C4-2B (cell line): ENCODE measurements around the gene GRM7.

Experiments used
- H3K27ac ChIP-seq: fragments of 450-650 bp; 2 replicates; pipeline ENCODE4 v1.5.1; 2017
- CTCF ChIP-seq: fragments of 450-650 bp; conservative IDR thresholded peaks from 2 replicates; pipeline ENCODE4 v1.5.1; 2017; ENCODE audit warnings: mild to moderate bottlenecking
- ZFX ChIP-seq: fragments of 450-650 bp; IDR thresholded peaks from 2 replicates; pipeline ENCODE4 v1.6.1; 2017

The GRM7 gene

GRCh38 chr3:6860149-6860953, 564 bp upstream of the GRM7 start:
- TF ChIP-seq ZFX, result no peak
- no peak for TF ChIP-seq CTCF
- no peak overlapping the region for H3K27ac ChIP-seq

DNA sequence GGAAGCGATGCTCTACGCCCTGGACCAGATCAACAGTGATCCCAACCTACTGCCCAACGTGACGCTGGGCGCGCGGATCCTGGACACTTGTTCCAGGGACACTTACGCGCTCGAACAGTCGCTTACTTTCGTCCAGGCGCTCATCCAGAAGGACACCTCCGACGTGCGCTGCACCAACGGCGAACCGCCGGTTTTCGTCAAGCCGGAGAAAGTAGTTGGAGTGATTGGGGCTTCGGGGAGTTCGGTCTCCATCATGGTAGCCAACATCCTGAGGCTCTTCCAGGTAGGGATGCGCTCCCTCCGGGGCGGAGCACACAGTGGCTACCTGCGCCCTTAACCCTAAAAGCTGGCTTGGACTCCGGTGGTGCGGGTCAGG, 698 bp downstream of the GRM7 start:
- no peak overlapping the region for H3K27ac ChIP-seq
- TF ChIP-seq CTCF, result no peak
- TF ChIP-seq ZFX, result no peak

DNA sequence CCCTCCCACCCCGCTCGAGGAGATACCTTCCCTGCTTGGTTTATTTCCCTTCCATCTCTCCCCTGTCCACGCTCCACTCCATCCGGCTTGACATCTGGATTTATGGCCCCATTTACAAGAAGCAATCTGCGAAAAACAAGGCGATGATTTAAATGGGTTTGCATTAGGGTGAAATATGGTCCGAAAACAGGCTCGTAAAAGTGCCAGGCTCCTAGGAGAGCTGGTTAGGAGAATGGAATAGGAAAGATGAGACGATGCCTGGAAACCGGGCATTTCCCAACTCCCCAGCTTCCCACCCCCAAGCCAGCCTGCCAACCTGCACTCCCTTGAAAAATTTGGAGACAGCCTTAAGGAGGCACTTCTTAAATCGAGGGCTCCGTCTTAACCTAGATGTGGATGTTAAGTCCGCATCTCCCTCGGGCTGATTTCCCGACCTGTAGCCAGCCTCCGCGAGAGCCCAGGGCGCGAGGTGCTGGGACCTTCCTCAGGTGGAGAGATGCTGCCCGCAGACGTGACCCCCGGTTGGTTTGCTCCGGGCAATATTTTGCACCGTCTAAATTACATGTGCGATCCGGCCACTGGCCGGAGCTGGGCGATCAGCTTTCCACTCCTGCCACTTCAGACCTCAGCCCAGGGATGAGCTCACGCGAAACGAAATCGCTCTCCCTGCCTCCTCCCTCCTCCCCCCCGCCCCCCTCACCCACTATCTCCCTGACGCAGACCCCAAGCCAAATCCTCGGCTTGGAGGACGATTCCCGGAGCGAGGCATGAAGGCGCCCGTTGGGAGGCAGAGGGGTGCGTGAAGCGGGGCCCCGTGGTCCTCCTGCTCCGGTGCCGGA, 1.3 kb downstream of the GRM7 start:
- no peak overlapping the region for H3K27ac ChIP-seq

GRCh38 chr3:6862880-6863195, 1.9 kb downstream of the GRM7 start:
- no peak overlapping the region for H3K27ac ChIP-seq
- TF ChIP-seq CTCF (no peak), ZFX (no peak)

More for the DNA sequence above, 1.3 kb downstream of the GRM7 start:
- TF ChIP-seq CTCF, result no peak
- TF ChIP-seq ZFX, result no peak

DNA sequence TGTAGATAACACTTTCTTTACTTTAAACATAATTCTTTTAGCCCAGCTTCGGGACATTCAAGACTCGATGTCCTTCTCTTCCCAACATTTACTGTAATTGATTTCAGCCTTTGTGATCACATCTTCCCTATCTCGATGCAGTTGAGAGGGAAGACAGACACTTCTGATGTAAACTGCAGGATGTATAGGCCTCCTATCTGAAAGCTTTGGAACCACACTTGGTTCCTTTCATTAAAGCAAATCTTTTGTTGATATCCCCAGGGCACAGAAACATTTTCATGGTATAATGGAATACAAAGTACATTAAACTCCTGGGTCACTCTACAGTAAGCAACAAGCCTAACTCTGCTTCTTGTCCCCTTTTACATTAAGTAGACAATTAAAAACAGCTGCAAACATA, 6.4 kb downstream of the GRM7 start:
- no peak overlapping the region for H3K27ac ChIP-seq
- no peak for TF ChIP-seq ZFX
- TF ChIP-seq CTCF, result no peak

GRCh38 chr3:6878731-6879130, 17.8 kb downstream of the GRM7 start:
- H3K27ac ChIP-seq, result no peak overlapping the region
- TF ChIP-seq CTCF (no peak), ZFX (no peak)

DNA sequence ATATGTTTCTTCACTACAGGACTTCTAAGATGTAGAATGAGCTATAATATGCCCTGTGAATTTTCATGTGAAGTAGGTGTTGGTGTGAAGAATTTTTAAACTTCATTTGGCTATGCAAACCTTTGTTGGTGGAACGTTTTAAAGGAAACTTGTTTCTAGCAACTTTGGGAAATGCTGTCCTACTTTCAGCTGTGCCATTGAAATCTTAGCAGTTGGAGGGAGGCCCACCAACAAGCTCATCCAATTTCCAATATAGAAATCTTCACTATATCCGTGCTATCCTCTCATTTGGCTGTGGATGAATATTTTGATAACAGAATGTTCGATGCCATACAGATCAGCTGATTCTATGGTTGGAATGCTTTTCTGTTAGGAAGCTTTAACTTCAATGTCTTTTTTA, 51.3 kb downstream of the GRM7 start:
- no peak for TF ChIP-seq CTCF
- no peak for TF ChIP-seq ZFX
- no peak overlapping the region for H3K27ac ChIP-seq
